Vagina (tissue), 2 donors: Measurements from ENCODE around the gene CDH4. TPM values are rescaled to one million over a fixed set of nuclear protein-coding genes. Genes with fewer than 3 reads are reported as not detected.

ENCODE experiments used
- DNase-seq, 2 donors: peaks; one replicate each; pipeline ENCODE4 v3.0.0-alpha.2; 2017; ENCODE audit errors: extremely low spot score in 2 of 2
- H3K27ac ChIP-seq: fragments of 200-600 bp; sonication (generic); one replicate; pipeline ENCODE4 v1.5.1; 2019
- H3K27me3 ChIP-seq: fragments of 200-600 bp; sonication (generic); one replicate; pipeline ENCODE4 v1.5.1; 2019
- H3K36me3 ChIP-seq, 2 donors: fragments of 200-600 bp; sonication (generic); one replicate each; pipeline ENCODE4 v1.5.1; 2017 to 2019
- H3K4me1 ChIP-seq: fragments of 200-600 bp; sonication (generic); one replicate; pipeline ENCODE4 v1.5.1; 2019
- H3K4me3 ChIP-seq, 2 donors: fragments of 200-600 bp; sonication (generic); 1 replicate in 1 of 2; 2 replicates in 1 of 2; pipeline ENCODE4 v1.5.1; 2016 to 2019
- H3K9me3 ChIP-seq: fragments of 200-600 bp; sonication (generic); one replicate; pipeline ENCODE4 v1.5.1; 2019
- CTCF ChIP-seq, 3 experiments: fragments of 450-650 bp in 2 of 3; fragments of 200-600 bp in 1 of 3; sonication (generic) in 1 of 3; IDR thresholded peaks; one replicate each; pipeline ENCODE4 v1.5.1; 2017 to 2019; ENCODE audit warnings: antibody characterized with exemption in 3 of 3, mild to moderate bottlenecking in 2 of 3, moderate library complexity in 2 of 3
- POLR2A ChIP-seq, 2 donors: fragments of 450-650 bp; IDR thresholded peaks; one replicate each; pipeline ENCODE4 v1.6.1; 2017; ENCODE audit warnings: antibody characterized with exemption in 2 of 2, mild to moderate bottlenecking in 2 of 2, moderate library complexity in 2 of 2
- POLR2AphosphoS5 ChIP-seq, 2 donors: sonication (generic); formaldehyde crosslinking; IDR thresholded peaks; one replicate each; pipeline ENCODE4 v1.9.0; 2017; ENCODE audit warnings: antibody characterized with exemption in 2 of 2, mild to moderate bottlenecking in 2 of 2, low read depth in 1 of 2; ENCODE audit not compliant: insufficient read depth in 1 of 2
- intact Hi-C: fragments of 100-400 bp; cut with DNase I; formaldehyde crosslinking; loops from one replicate; pipeline ENCODE4 v1.15.1; 2023
- total RNA-seq: library from RNA; depleted of rRNA; stranded (reverse); fragments of >200 nt; gene quantifications from one replicate; pipeline ENCODE4 v1.2.3, GENCODE V29; 2016

Gene CDH4
- total RNA-seq, 1 donor from 2014 or later, result 0.25 TPM

GRCh38 chr20:61640131-61640870 lies 388.2 kb downstream of the CDH4 start:
- H3K4me1 ChIP-seq, result no peaks in the 10 kb centered on the region
- no peak for TF ChIP-seq POLR2A (IDR thresholded peaks at IDR 0.05)
- H3K27me3 ChIP-seq, result no peaks in the 10 kb centered on the region
- H3K4me3 ChIP-seq, result no peak overlapping the region
- intact Hi-C loops, result no loop called here
- no peaks in the 10 kb centered on the region for H3K9me3 ChIP-seq
- no peak for DNase-seq
- H3K36me3 ChIP-seq, result no peaks in the 10 kb centered on the region
- H3K27ac ChIP-seq, result no peak overlapping the region

GRCh38 chr20:61640871-61641245 lies 388.8 kb downstream of the CDH4 start:
- Histone ChIP-seq H3K4me3 (no peak overlapping the region), H3K27ac (no peak overlapping the region), H3K9me3 (no peaks in the 10 kb centered on the region), H3K36me3 (no peaks in the 10 kb centered on the region), H3K27me3 (no peaks in the 10 kb centered on the region), H3K4me1 (no peaks in the 10 kb centered on the region)
- no peak for DNase-seq
- TF ChIP-seq POLR2AphosphoS5 (IDR thresholded peaks at IDR 0.05; ENCODE audit: insufficient read depth in 1 of 2, low read depth in 1 of 2), result no peak
- no peak for TF ChIP-seq POLR2A (IDR thresholded peaks at IDR 0.05)
- no peak for TF ChIP-seq CTCF (IDR thresholded peaks at IDR 0.05)
- intact Hi-C loops, result no loop called here

- DNase-seq, result no peak
- no peaks in the 10 kb centered on the region for H3K27me3 ChIP-seq
These were observed 391.8 kb downstream of the CDH4 start for GRCh38 chr20:61643656-61644377.

GRCh38 chr20:61644378-61645076 lies 392.5 kb downstream of the CDH4 start:
- intact Hi-C loops, result no loop called here
- no peak for DNase-seq
- H3K27me3 ChIP-seq, result no peaks in the 10 kb centered on the region

More at GRCh38 chr20:61643656-61644377, 391.8 kb downstream of the CDH4 start:
- Histone ChIP-seq H3K27ac (no peak overlapping the region), H3K36me3 (no peaks in the 10 kb centered on the region), H3K4me1 (no peaks in the 10 kb centered on the region), H3K9me3 (no peaks in the 10 kb centered on the region), H3K4me3 (no peak overlapping the region)
- intact Hi-C loops, result no loop called here
- TF ChIP-seq CTCF (IDR thresholded peaks at IDR 0.05), result no peak
- no peak for TF ChIP-seq POLR2A (IDR thresholded peaks at IDR 0.05)
- TF ChIP-seq POLR2AphosphoS5 (IDR thresholded peaks at IDR 0.05; ENCODE audit: insufficient read depth in 1 of 2, low read depth in 1 of 2), result no peak

More at GRCh38 chr20:61644378-61645076, 392.5 kb downstream of the CDH4 start:
- Histone ChIP-seq H3K27ac (no peak overlapping the region), H3K4me3 (no peak overlapping the region), H3K4me1 (no peaks in the 10 kb centered on the region), H3K9me3 (no peaks in the 10 kb centered on the region), H3K36me3 (no peaks in the 10 kb centered on the region)
- TF ChIP-seq CTCF (IDR thresholded peaks at IDR 0.05) (no peak), POLR2A (IDR thresholded peaks at IDR 0.05) (no peak), POLR2AphosphoS5 (IDR thresholded peaks at IDR 0.05; ENCODE audit: insufficient read depth in 1 of 2, low read depth in 1 of 2) (no peak)
